ENCODE measurements around the gene HNRNPA2B1. TPM values are rescaled to one million over a fixed set of nuclear protein-coding genes. Genes with fewer than 3 reads are reported as not detected.

The HNRNPA2B1 gene
- 688 and 704 TPM in 2 replicates for total RNA-seq

DNA sequence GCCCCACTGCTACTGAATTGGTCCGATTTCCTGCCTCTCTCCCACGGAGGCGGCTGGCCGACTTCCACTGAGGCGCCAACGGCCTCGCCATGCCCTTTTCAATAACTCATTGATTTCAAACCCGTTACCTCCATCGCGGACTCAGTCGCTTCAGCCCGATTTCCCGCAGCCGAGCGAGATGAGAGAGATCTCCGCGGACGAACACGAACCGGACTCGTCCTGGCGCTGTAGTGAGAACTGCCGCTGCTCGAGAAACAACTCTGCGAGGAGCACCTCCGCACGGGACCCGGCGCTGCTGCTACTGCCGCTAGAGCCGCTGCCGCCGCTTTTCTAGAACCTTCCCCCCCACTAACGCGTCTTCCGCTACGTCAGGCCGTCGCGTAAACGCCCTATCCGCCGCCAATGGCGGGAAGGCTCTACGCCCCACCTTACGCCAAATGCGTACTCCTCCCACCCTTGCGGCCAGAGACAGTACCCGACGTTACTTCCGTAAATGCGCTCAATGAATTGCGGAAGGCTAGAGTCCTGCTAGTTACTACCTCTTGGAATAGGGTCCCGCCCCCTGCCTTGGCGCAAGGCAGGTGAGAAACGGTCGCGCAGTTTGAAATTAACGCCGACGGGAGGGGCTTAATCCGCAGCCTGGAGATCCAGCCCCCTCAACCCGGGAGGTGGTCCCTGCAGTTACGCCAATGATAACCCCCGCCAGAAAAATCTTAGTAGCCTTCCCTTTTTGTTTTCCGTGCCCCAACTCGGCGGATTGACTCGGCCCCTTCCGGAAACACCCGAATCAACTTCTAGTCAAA is at the start of gene HNRNPA2B1:
HNRNPA2B1 (minus strand) TSS at position 303 of the 803 bp plus-strand sequence; CDS start at position 134, 169 bp downstream.
- intact Hi-C loops (cut with micrococcal nuclease), result loop anchor here (1.0 to 5.0 kb wide), 12 partner anchors 44 to 1540 kb away; partner anchors contain the start of genes HOXA4, OSBPL3, SKAP2 and TAX1BP1

DNA sequence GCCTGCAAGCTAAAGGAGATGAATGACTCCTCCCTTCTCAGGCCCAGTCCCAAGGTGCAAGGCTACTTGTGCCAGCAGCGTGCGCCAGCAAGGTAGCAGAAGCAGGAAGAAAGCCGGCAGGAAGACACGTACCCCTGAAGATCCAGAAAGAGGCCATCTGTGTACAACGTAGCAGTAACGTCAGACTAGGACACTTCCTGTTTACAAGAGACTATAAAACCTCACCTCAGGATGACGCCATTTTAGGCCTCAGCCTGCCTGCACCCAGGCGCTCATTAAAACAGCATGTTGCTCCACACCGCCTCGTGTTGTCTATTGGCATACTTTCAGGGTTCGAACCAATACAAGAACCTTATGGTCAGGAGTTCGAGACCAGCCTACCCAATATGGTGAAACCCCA is 49.7 kb upstream of the HNRNPA2B1 start:
- intact Hi-C loops (cut with micrococcal nuclease), result no loop called here

DNA sequence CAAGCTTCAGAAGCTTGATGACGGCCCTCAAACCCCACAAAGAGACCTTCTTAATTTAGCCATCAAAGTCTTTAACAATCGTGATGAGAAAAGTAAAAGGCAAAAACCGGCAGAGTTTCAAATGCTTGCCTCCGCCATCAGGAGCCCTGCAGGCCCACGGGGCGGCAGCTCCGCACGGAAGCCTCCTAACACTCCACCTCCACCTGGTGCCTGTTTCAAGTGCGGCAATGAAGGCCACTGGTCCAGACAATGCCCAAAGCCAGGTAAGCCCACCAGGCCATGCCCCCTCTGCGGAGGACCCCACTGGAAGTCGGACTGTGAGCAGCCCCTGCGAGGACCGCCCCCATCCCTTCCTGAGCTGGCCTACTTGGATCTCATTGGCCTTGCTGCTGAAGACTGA is 44.6 kb upstream of the HNRNPA2B1 start:
- intact Hi-C loops (cut with micrococcal nuclease), result no loop called here

DNA sequence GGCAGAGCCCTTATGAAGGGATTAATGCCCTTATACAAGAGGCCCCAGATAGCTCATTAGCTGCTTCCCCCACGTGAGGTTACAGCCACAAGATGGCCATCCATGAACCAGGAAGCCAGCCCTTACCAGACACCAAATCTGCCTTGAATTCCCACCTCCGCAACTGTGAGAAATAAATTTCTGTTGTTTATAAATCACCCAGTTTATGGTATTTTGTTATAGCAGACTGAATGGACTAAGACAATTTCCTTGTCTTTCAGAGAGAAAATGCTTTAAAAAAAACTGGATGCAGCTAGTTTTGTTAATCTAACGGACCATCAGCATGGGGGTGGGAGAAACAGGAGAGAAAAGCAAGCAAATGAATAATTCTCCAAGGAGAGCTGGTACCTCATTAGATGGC is 37.5 kb upstream of the HNRNPA2B1 start:
- intact Hi-C loops (cut with micrococcal nuclease), result no loop called here

DNA sequence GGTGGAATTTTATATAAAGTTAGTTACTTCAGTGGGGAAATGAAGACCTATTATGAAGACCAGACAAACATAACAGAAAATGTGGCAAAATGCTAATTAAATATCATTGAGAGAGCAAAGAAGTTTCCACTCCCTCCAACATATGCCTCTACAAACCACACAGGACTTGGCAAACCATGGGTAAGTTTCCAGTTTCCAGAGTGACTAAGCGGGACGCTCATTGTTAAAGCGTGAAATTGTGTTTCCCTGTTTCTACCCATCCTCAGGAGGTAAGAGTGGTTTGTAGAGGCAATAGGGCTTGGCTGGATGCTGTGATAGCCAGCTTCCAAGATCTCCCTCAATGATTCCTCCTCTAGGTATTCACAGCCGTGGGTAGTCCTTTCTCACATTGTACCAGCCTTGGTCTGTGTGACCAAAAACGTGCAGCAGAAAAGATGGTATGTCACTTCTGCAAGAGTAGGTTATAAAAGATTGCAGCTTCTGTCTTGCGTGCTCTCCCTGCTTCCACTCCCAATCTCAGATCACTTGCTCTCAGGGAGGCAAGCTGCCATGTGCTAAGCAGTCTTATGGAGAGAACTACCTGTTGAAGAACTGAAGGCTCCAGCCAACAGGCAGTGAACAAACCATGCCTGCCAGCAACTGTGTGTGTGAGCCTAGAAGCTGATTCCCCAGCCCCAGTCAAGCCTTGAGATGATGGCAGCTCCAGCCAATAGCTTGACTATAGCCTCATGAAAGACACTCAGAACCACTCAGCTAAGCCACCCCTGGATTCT is 36.7 kb upstream of the HNRNPA2B1 start:
- intact Hi-C loops (cut with micrococcal nuclease), result no loop called here

DNA sequence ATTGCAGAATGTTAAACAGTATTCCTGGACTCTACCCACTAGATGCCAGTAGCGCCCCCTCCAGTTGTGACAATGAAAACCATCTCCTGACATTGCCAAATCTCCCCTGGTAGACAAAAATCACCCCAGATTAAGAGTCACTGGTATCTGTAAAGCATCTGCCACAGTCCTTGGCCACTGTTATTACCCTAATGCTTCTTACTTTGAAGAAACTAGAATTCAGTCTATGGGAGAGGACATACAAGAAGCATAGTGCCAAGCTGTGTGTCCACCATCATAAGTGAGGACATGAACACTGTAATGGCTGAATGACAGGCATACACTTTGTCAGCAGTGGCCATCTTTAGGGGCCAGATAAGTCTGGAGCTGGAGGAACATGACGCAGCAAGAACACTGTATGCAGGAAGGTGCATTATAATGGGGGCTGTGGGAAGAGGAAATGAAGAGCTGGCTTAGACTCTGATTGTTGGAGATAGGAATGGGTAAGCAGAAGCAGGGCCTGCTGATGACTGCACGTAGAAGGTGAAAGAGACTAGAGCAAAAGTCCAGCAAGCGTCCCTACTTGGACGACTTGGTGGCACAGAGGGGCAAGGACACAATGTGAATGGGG is 33.5 kb upstream of the HNRNPA2B1 start:
- intact Hi-C loops (cut with micrococcal nuclease), result no loop called here

DNA sequence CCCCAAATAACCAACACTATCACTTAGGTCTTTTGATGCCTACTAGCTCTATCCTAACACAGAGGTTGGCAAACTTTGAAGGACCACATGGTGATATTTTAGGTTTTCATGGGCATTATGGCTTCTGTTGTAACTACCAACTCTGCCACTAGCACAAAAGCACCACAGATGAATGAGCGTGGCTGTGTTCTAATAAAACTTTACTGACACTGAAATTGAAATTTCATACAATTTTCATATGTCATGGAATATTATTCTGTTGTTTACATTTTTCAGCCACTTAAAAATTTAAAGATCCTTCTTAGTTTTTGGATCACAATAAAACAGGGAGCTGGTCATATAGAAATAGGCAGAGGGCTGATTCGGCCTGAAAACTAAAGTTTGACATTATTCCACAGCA is 27.4 kb upstream of the HNRNPA2B1 start:
- intact Hi-C loops (cut with micrococcal nuclease), result no loop called here

DNA sequence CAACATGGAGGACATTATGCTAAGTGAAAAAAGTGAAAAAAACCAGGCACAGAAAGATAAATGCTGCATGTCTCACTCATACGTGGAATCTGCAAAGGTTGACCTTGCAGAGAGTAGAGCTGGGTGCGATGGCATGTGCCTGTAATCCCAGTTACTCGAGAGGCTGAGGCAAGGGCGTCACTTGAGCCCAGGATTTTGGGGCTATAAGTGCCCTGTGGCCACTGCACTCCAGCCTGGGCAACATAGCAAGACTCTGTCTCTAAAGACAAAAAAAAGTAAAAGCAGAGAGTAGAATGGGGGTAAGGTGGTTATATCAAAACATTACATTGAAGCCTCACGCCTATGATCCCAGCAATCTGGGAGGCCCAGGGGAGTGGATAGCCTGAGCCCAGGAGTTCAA is 23.8 kb upstream of the HNRNPA2B1 start:
- intact Hi-C loops (cut with micrococcal nuclease), result no loop called here

DNA sequence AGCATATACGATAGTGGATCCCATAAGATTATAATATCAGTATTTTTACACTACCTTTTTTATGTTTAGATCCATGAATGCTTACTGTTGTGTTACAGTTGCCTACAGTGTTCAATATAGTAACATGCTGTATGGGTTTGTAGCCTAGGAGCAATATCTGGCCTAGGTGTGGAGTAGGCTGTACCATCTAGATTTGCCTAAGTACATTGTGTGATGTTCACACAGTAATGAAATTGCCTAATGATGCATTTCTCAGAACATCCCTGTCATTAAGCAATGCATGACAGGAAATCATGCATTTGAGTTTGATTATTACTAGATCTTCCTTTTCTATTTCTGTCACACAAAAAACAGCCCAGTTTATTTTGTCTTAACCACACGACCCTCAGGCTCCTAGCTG is 15.5 kb upstream of the HNRNPA2B1 start:
- intact Hi-C loops (cut with micrococcal nuclease), result no loop called here

DNA sequence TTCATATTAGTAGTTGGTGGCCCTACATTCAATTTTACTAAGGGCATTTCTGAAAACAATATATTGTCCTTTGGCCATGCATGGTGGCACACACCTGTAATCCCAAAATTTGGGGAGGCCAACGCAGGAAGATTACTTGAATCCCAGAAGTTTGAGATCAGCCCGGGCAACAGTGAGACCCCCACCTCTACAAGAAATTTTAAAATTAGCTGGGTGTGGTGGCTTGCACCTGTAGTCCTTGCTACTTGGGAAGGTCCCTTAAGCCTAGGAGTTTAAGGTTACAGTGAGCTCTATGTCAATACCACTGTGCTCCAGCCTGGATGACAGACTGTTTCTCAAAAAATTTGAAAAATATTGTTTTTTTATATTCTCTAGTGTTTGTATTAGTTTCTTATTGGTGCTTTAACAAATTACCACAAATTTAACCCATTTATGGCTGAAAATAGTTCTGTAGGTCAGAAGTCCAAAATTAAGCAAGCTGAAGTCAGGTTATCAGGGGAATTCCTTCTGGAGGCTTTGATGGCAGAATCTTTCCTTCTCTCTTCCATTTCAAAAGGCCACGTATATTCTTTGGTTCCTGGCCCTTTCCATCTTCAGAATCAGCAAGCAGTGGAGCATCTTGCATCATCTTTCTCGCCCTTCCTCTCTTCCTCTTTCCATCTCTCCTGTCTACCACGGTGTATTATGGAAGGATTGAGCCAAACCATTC is 13.4 kb upstream of the HNRNPA2B1 start:
- intact Hi-C loops (cut with micrococcal nuclease), result no loop called here

DNA sequence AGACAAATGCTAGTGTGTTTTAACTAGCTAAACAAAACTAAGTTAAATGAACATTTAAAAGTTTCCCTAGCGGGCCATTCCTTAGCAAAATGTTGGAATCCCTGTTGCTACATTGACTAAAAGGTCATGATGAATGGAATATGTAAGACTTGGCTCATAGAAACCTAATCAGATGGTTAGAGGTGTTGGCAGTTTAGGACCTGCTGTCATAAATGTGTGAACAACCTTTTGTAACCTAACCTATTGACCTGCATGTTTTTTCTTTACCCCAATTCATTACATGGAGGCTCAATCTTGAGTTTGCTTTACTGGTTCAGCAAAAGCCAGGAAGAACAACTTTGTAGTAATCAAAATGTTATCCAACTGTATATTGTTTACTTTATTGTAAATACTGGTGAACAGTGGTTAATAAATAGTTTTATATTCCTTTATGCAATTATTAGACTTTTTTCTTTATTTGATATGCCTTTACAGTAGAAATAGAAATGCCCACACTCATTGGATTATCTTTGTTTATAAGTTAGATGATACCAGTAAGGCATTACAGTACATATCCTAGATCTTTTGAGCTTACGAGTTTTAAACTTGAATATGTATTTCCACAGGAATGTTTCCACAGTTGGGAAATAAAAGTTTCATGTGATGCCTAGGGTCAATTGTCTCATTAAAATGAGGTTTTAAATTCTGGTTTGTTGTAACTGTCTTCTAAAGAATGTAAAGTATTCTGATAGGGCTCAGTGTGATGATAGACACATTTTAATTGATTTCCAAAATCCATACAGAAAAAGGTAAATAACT is 12.6 kb upstream of the HNRNPA2B1 start:
- intact Hi-C loops (cut with micrococcal nuclease), result no loop called here

DNA sequence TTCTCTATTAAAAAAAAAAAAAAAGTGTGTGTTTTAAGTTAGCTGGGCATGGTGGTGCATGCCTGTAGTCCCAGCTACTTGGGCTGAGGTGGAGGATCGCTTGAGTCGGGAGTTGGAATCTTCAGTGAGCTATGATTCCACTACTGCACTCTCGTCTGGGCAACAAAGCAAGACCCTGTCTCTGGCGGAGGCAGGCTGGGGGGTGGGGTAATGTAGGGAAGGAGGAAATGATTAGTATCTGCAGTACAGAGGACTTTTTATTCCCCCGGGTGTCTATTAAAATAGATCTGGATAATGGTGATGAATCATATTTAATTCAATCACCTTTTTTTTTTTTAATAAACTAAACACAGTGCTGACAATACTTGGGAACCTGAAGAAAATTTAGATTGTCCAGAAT is 7.5 kb upstream of the HNRNPA2B1 start:
- intact Hi-C loops (cut with micrococcal nuclease), result no loop called here

DNA sequence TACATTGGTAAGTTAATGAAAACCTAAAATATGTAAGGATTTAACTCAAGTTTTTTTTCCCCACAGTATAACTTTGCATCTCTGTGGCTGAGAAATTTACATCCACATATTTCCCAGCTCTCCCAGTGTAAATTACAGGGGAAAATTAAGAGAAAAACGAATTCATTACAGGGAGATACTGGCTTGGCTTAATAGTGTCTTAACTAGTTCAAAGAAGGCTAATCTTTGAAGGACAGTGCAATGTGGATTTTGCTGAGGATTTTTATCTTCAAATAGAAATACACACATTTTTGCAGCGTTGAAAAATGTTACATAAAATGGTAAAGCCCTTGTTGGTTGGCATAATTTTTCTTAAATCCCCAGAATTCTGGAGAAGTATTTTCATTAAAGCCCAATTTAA is 2.5 kb upstream of the HNRNPA2B1 start:
- intact Hi-C loops (cut with micrococcal nuclease), result loop anchor here (1.0 to 5.0 kb wide), 3 partner anchors 8 to 929 kb away; partner anchors contain the start of genes HOXA4 and SKAP2

DNA sequence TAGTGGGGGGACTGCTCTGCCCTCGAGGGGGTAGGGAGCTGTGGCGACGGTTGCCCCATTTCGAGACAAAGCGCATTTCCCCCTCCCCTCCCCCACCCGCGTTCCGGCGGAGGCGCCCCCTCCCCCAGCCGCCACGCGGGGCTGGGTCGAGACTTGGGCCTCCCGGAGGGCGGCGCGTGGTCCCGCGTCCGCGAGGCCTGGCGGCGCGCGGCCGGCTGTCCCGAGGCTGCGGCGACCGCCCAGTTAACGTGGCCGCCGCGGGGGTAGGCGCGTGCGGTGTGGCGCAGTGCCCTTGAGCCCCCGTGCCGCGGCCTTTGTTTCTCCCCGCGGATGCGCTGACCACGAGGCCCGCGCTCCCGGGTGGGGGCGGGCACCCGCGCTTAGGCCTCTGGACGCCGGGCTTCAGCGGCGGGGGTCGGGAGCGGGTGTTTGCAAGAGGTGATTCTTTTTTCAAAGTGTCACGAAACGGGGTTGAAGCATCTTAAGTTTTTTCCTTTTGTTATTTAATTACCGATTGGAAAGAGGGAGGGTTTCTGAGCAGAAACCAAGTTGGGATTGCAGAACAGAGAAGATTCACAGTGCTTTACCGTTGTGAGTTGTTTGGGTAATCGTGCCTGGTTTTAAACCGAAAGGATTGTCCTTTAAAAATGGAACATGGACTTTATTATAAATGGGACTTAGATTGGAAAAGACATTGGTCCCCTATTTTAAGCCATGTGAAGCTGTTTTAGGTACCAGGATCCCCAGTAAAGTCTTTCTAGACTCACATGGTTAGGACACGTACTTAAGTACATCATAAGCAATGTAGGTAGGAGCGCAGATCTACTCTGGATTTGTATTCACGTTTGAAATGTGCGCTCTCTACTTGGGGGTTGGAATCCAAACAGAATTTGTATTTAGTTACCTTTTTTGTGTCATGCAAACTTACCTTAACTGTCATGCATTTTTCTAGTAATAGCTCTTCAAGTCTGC is 1.8 kb upstream of the HNRNPA2B1 start:
- intact Hi-C loops (cut with micrococcal nuclease), result loop anchor here (1.0 to 5.0 kb wide), 3 partner anchors 163 to 930 kb away; partner anchors contain the start of genes HOXA4 and SKAP2

DNA sequence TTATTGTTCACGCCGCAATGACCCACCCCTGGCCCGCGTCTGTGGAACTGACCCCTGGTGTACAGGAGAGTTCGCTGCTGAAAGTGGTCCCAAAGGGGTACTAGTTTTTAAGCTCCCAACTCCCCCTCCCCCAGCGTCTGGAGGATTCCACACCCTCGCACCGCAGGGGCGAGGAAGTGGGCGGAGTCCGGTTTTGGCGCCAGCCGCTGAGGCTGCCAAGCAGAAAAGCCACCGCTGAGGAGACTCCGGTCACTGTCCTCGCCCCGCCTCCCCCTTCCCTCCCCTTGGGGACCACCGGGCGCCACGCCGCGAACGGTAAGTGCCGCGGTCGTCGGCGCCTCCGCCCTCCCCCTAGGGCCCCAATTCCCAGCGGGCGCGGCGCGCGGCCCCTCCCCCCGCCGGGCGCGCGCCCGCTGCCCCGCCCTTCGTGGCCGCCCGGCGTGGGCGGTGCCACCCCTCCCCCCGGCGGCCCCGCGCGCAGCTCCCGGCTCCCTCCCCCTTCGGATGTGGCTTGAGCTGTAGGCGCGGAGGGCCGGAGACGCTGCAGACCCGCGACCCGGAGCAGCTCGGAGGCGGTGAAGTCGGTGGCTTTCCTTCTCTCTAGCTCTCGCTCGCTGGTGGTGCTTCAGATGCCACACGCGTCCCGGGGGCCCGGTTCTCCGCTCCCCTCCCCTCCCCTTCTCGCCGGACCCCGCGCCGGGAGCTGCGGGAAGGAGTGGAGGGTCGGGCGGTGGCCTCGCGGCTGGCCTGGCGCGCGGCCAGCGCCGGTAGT is 887 bp upstream of the HNRNPA2B1 start, which contains the start of gene CBX3:
CBX3 (plus strand) TSS at position 499 of the 772 bp plus-strand sequence. CDS start 1,254 bp downstream, outside the sequence.
- intact Hi-C loops (cut with micrococcal nuclease), result loop anchor here (1.0 to 5.0 kb wide), 6 partner anchors 78 to 1539 kb away; partner anchors contain the start of genes HOXA4, SKAP2 and TAX1BP1

DNA sequence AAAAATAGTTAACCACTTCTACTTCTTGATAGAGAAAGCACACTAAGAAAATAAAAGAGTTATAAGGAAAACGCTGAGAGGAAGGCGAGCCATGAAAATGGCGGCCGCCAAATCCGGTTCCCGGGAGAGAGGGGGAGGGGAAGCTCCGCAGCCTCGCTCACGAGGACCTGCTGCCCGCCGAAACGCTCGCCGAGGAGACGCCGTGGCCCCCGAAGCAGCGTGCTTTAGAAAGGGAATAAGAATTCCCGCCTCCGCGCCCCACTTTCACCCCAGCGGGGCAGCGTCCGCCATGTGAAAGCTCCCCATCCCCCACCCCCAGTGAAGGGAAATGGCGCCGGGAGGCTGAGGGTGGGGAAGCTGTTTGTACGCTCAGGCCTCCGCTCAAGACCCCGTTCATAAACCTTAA is 505 bp downstream of the HNRNPA2B1 start:
- intact Hi-C loops (cut with micrococcal nuclease), result loop anchor here (1.0 to 5.0 kb wide), 9 partner anchors 44 to 1220 kb away; partner anchors contain the start of genes HOXA4, OSBPL3 and SKAP2

DNA sequence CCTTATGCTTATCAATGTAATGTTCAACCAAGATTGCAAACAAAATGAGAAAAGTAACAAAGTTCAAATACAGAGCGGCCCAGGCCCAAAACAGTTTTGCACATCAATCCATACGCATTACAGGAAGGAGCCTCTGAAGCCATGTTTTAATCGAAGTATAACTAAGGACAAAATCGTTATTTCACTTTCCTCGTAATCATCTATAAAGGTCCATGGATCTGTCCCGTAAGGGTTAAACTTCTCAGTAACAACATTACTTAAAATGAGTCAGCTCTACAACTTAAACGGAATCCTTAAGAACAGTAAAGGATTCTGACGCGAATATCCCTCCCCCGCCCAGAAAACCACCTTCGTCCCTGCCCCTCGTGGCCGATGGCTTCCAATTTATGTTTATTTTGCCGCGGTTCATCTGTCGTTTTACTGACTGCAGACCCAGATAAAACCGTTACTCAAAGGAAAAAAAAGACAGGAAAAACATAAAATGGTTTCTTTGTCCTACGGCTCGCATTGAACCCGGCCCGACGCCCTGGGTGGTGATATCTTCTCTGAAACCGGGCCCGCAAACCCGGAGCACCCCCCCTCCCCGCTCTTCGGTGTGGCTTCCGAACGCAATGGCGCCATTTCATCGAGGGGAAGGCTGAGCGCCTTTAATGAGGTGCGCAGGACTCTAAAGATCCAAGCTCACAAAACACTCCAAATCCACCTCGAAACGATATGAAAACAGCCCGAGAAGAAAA is 1.1 kb downstream of the HNRNPA2B1 start:
- intact Hi-C loops (cut with micrococcal nuclease), result loop anchor here (1.0 to 5.0 kb wide), 11 partner anchors 43 to 1219 kb away; partner anchors contain the start of genes HOXA4, NFE2L3, OSBPL3 and SKAP2

Measured in T-helper 1 cell treated with Interleukin-12 subunit alpha and Interleukin-12 subunit beta and Interleukin-4 antibody, amounts not matched to agents 30 ng/mL and 1 ng/mL, for 36 hours (primary cell).